ENCODE results near the gene PACSIN2. TPM values are rescaled to one million over a fixed set of nuclear protein-coding genes. Genes with fewer than 3 reads are reported as not detected.

The PACSIN2 gene
- total RNA-seq, 2 experiments from 2014 or later: 32.0 to 39.9 TPM

DNA sequence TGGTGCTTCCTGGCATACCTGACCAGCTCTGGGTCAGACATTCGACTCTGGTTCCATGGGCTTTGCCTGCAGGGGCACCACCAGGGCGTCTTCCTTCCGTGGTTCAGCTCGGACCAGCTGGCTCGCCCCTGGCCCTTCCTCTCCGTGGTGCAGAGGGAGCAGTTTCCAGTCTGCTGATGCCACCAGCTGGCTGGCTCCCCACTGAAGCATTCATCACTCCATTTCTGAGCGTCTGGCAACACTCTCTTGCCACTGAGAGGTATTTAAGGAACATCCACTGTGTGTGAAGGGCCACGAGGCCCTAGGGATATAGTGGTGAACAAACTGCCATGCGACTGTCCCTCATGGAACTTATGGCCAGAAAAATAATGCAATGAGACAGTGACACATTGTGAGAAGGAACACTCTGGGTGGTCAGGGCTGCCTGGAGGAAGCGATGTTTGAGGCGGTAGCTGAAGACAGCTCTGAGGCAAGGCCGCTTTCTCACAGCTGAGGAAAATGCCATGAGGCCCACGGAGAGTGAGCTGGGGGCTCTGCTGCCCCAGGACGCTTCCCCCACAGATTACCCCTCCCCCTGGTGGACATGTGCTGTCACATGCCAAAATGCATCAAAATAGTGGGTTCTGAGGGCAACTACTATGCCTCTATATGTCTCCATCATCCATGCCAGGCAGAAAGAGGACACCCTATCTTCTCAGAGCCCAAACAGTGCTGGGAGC is 113.0 kb downstream of the PACSIN2 start:
- H3K27ac Mint-ChIP-seq: no peak overlapping the region
- H3K27me3 Mint-ChIP-seq: no peaks in the 10 kb centered on the region
- no peak for ATAC-seq
- H3K4me3 Mint-ChIP-seq: no peak overlapping the region
- CTCF ChIA-PET: interaction anchor here (1.2 to 3.0 kb wide), 4 partner anchors 12 to 34 kb away, joined by 3 to 10 read pairs (median 4); no protein-coding TSS in a partner anchor
- peaks cover 4% of the 10 kb centered on the region for H3K4me1 Mint-ChIP-seq
- H3K36me3 Mint-ChIP-seq: no peaks in the 10 kb centered on the region
- H3K9me3 Mint-ChIP-seq (ENCODE audit: low read depth): no peaks in the 10 kb centered on the region
- DNase-seq: no peak

DNA sequence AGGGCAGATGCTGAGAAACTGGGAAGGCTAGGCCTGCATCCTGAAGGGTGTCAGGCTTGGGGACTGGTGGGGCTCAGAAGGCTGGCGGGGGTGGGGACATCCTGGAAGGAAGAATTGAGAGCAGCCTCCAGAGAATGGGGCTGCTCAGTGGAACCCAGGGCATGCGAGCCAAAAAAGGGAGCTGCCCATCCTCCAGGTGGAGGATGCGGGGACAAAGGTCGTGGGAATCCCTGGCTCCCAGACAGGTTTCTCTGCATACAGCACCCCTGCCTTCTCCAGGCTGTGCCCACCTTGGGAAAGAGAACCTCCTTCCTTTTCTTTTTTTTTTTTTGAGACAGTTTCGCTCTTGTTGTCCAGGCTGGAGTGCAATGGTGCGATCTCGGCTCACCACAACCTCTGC is 117.0 kb downstream of the PACSIN2 start:
- no peaks in the 10 kb centered on the region for H3K36me3 Mint-ChIP-seq
- no peak overlapping the region for H3K27ac Mint-ChIP-seq
- ATAC-seq: no peak
- H3K9me3 Mint-ChIP-seq (ENCODE audit: low read depth): no peaks in the 10 kb centered on the region
- H3K27me3 Mint-ChIP-seq: no peaks in the 10 kb centered on the region
- peaks cover 41% of the 10 kb centered on the region for H3K4me1 Mint-ChIP-seq
- H3K4me3 Mint-ChIP-seq: no peak overlapping the region
- DNase-seq: no peak
- CTCF ChIA-PET: no interaction called here

DNA sequence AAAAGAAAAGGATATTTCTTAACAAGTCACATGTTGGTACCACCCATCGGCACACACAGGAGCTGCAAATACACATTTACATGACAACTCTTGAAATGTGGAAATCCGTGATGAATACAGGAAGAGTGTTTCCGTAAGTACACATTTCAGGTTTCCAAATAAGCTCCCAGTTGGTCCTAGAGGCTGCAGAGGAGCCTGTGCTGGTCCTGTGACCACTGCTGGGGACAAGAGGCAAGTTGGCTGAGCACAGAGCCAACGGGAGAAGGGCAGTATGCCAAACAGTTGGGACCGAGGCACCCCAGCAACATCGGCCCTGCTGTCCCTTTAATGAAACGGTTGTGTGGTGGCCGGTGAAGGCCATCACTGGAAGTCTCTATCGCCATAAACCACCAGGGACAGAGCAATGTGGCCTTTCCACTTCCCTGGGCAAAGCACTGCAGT is 119.4 kb downstream of the PACSIN2 start:
- Mint-ChIP-seq H3K27ac (peak overlapping the region; percentile 87), H3K27me3 (no peaks in the 10 kb centered on the region), H3K4me3 (no peak overlapping the region), H3K4me1 (peaks cover 51% of the 10 kb centered on the region), H3K9me3 (ENCODE audit: low read depth) (no peaks in the 10 kb centered on the region), H3K36me3 (no peaks in the 10 kb centered on the region)
- DNase-seq (no peak), ATAC-seq (no peak)
- CTCF ChIA-PET: interaction anchor here (0.9 to 1.4 kb wide), 3 partner anchors 8 to 195 kb away, joined by 3 read pairs; no protein-coding TSS in a partner anchor

DNA sequence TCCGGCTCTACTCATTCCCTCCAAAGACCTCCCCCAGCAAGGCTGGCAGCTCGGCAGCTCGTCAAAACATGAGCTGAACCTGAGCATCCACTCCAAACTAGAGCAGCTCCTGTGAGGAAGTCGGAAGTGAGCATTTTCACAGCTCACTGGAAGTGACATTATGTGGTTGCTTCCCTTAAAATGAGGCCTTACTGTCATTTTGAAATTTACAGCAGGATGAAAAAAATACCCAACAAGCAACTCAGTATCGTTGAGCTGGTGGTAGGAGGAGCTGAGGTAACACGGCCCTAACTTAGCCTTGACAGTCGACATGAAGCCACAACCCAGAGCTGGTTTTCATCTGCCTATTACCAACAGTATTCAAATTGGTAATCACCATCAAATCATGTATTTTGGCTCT is 119.9 kb downstream of the PACSIN2 start:
- DNase-seq (peak; percentile 70), ATAC-seq (peak; percentile 80)
- peaks cover 52% of the 10 kb centered on the region for H3K4me1 Mint-ChIP-seq

DNA sequence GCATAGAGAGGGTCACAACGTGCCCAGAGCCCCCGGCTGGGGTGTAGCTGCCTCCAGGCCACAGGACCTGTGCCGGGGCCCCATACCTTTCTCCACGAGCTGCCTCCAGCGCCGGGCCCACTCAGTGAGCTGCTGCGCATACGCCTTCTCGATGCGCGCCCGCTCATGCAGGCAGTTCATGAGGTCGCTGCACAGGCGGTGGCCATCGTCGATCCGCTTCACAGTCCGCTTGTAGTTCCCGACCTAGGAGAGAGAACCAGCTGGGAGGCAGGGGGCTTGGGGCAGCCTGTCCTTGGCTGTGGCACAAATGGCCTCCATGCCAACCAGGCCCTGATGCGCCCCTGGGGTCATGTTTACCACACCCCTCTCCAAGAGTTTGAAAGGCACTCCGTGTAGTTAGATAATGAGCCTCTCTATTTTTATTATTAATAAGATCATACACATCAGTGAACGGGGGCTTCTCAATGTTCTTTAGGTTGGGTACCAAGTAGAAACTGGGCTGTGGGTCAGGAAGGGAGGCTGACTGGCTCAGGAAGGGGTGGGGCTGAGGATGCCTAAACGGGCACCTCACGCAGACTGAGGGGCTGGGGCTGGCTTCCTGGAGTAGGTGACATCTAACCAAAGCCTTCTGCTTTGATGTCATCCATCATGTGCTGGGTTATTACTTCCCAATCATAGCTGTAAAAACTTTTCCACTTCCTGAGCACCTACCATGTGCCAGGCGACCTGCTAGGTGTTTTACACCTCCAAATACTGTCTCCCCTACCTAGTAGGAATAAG is 121.4 kb downstream of the PACSIN2 start:
- H3K36me3 Mint-ChIP-seq: peaks cover 3% of the 10 kb centered on the region
- ATAC-seq: no peak
- H3K27ac Mint-ChIP-seq: peak overlapping the region; percentile 87
- no peak overlapping the region for H3K4me3 Mint-ChIP-seq
- peaks cover 66% of the 10 kb centered on the region for H3K4me1 Mint-ChIP-seq
- CTCF ChIA-PET: interaction anchor here (1.0 to 1.5 kb wide), 3 partner anchors 26 to 197 kb away, joined by 3 to 9 read pairs (median 5); no protein-coding TSS in a partner anchor
- no peaks in the 10 kb centered on the region for H3K27me3 Mint-ChIP-seq
- DNase-seq: peak; percentile 68
- H3K9me3 Mint-ChIP-seq (ENCODE audit: low read depth): no peaks in the 10 kb centered on the region

More for the DNA sequence above, 119.9 kb downstream of the PACSIN2 start:
- H3K9me3 Mint-ChIP-seq (ENCODE audit: low read depth): no peaks in the 10 kb centered on the region
- CTCF ChIA-PET: interaction anchor here (0.9 to 1.4 kb wide), 4 partner anchors 9 to 196 kb away, joined by 3 to 5 read pairs (median 3); no protein-coding TSS in a partner anchor
- peak overlapping the region; percentile 87 for H3K27ac Mint-ChIP-seq
- no peak overlapping the region for H3K4me3 Mint-ChIP-seq
- no peaks in the 10 kb centered on the region for H3K27me3 Mint-ChIP-seq
- H3K36me3 Mint-ChIP-seq: no peaks in the 10 kb centered on the region

DNA sequence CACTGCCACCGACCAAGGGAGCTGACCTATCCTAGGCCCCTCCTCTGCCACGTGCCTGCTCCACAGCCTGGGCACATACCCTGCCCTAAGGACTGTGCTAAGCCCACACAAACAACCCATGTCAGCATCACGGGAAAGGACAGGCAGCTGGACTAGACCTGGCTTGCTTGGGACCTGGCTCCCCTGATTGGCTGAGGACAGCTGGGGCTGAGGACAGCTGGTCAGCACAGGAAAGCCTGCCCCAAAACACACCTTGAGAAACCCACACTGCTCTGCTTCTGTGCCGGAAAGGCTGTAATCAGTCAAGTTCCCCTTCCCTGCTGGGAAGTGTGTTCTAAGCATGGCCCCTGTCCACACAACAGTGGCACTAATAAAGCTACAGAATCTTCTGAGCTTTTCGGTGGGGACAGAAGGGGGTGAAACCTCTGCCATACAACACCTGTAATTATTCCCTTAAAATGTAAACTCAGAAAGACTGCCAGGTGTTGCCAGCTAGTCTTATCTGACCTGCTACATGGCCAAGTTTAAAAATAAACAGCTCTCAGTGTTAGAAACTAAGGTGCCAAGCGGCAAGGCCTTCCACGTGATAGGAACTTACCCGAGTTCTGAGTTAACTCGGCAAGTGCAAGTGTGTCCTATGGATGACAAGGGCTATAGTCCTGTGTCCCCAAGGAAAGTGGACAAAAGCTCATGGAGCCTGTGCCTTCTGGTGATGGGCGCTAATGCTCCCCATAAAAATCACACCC is 122.2 kb downstream of the PACSIN2 start:
- H3K4me3 Mint-ChIP-seq: no peak overlapping the region
- no peak overlapping the region for H3K27ac Mint-ChIP-seq
- ATAC-seq: no peak
- H3K4me1 Mint-ChIP-seq: peaks cover 73% of the 10 kb centered on the region
- no peaks in the 10 kb centered on the region for H3K9me3 Mint-ChIP-seq (ENCODE audit: low read depth)
- H3K27me3 Mint-ChIP-seq: no peaks in the 10 kb centered on the region
- no peak for DNase-seq
- CTCF ChIA-PET: interaction anchor here (1.0 to 1.5 kb wide), 2 partner anchors 25 to 197 kb away, joined by 3 to 9 read pairs; no protein-coding TSS in a partner anchor
- H3K36me3 Mint-ChIP-seq: peaks cover 3% of the 10 kb centered on the region

DNA sequence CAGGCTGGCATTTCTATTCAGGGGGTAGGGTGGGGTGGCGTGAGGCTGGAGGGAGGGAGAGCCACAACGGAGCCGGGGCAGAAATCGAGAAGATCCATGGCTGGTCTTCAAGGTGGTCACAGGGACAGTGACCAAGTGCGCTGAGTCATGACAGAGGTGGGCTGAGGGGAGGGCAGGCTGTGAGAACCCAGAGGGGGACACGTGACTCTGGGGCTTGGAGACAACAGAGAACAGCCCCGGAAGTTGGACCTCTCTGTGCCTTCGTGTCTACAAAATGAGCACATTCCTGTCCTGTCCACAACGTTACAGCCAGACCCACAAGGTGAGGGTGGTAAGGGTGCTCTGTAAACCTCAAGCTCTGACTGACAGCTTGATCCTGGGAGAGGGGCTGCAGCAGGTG is 122.8 kb downstream of the PACSIN2 start:
- Mint-ChIP-seq H3K36me3 (peaks cover 3% of the 10 kb centered on the region), H3K4me3 (no peak overlapping the region), H3K27me3 (no peaks in the 10 kb centered on the region), H3K27ac (no peak overlapping the region), H3K4me1 (peaks cover 69% of the 10 kb centered on the region), H3K9me3 (ENCODE audit: low read depth) (no peaks in the 10 kb centered on the region)
- ATAC-seq (no peak), DNase-seq (no peak)
- CTCF ChIA-PET: interaction anchor here (1.0 to 1.5 kb wide), 2 partner anchors 25 to 198 kb away, joined by 3 to 9 read pairs; no protein-coding TSS in a partner anchor

DNA sequence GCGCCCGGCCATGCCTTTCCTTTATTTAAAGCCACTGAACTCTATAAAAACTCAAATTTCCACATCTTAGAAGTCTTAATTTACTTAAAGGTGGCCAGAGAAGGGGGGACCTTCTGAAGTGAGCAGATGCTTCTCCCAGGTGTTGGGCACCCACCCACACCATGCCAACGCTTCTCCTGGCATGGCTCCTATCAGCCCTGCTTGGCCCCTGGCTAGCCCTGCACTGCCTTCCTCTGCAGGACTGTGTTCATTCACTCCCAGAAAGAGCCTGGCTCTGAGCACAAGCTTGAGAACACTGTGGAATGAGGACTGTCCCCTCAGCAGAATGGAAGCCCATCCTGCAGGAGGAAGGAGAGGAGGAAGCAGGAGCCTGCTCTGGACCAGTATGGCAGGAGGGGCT is 123.3 kb downstream of the PACSIN2 start:
- H3K4me1 Mint-ChIP-seq: peaks cover 67% of the 10 kb centered on the region
- CTCF ChIA-PET: interaction anchor here (1.4 to 1.5 kb wide), 2 partner anchors 24 kb away, joined by 3 to 9 read pairs; no protein-coding TSS in a partner anchor
- H3K36me3 Mint-ChIP-seq: peaks cover 3% of the 10 kb centered on the region
- no peak for DNase-seq
- no peaks in the 10 kb centered on the region for H3K27me3 Mint-ChIP-seq
- H3K9me3 Mint-ChIP-seq (ENCODE audit: low read depth): no peaks in the 10 kb centered on the region
- H3K4me3 Mint-ChIP-seq: no peak overlapping the region
- no peak overlapping the region for H3K27ac Mint-ChIP-seq
- no peak for ATAC-seq

DNA sequence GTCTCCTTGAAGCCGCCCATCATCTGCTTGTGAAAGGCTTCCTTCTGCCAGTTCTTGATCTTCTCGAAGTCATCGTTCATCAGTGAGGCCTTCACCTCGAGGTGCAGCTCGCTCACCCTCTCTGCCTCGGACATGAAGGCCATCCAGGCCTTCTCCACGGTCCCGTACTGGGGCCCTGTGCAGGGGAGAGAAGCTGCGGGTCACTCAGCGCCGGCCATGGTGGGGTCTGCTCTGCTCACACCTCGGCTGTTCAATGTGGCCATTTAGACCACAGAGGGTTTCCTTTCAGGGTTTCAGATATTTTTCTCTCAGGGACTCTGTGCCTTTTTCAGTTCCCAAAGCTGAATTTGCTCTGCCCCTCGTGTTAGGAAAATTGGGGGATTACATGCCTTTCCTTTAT is 123.9 kb downstream of the PACSIN2 start:
- CTCF ChIA-PET: interaction anchor here (1.4 kb wide), 1 partner anchor 24 kb away, joined by 3 read pairs; no protein-coding TSS in a partner anchor
- Mint-ChIP-seq H3K27me3 (no peaks in the 10 kb centered on the region), H3K4me3 (no peak overlapping the region), H3K4me1 (peaks cover 60% of the 10 kb centered on the region), H3K27ac (peak overlapping the region; percentile 37), H3K9me3 (ENCODE audit: low read depth) (no peaks in the 10 kb centered on the region), H3K36me3 (peaks cover 3% of the 10 kb centered on the region)
- ATAC-seq (no peak), DNase-seq (no peak)

DNA sequence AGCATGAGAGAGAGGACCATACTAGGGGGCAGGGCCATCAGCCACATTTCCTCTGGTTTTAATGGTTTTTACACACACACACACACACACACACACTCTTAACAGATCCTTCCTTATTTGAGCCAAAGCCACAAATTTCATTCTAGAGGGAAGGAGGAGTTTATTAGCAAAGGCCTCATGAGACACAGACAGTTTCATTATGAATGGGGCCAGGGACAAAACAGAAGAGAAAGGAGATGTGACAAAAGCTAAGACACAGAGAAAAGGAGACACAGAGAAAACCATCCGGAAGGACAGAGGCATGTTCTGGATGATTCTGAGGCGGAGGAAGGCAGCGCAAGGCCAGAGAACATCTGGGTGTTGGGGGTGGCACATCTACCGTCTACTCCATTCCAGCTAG is 125.6 kb downstream of the PACSIN2 start:
- Mint-ChIP-seq H3K4me1 (peaks cover 43% of the 10 kb centered on the region), H3K27me3 (no peaks in the 10 kb centered on the region), H3K36me3 (peaks cover 3% of the 10 kb centered on the region), H3K27ac (peak overlapping the region; percentile 85), H3K9me3 (ENCODE audit: low read depth) (no peaks in the 10 kb centered on the region), H3K4me3 (peak overlapping the region; percentile 33)
- no peak for DNase-seq
- peak; percentile 76 for ATAC-seq
- CTCF ChIA-PET: interaction anchor here (0.7 to 1.8 kb wide), 3 partner anchors 13 to 45 kb away, joined by 3 to 5 read pairs (median 4); no protein-coding TSS in a partner anchor

DNA sequence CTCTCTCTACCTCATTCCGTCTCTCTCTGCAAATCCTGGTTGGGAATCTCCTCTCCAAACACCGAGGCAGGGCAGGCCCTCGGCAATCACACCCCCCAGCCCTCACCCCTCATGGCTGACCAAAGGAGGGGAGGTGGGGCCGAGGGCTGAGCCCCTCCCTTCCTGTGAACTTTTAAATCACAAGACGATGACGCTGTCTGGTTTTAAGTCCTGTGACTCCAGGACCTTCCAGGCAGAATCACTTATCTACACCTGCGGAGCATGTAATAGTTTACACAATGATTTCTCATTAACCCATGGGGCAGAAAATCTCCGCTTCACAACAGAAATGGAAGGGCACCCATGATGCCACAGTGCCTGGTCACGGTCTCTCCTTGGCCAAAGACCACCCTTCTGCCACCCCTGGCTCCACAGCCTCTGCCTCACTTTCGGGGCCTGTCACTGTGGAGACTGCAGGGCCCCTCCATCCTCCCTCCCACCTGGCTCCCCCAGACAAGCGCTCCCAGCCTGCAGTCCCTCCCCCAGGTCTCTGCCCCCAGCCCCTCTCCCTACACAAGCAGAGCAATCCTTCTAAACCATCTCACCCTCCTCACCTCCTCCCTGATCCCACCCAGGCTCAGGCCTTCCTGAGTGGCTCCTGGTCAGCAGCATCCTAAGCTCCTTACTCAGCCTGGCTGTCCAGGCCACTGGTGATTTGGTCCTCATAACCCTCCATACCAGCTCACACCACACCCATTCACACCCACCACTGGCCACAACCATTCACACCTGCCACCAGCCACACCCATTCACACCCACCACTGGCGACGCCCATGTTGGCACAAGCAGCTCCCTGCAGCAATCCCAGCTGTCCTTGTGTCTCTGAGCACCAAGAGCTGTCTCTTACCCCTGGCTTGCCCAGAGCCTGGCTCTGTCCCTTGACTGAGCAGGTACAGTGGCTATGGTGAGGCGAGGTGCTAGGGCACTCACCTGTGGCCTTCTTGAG is 127.1 kb downstream of the PACSIN2 start:
- Mint-ChIP-seq H3K36me3 (peaks cover 5% of the 10 kb centered on the region), H3K4me3 (no peak overlapping the region), H3K4me1 (peaks cover 32% of the 10 kb centered on the region), H3K9me3 (ENCODE audit: low read depth) (no peaks in the 10 kb centered on the region), H3K27ac (peak overlapping the region; percentile 10), H3K27me3 (no peaks in the 10 kb centered on the region)
- DNase-seq: no peak
- CTCF ChIA-PET: interaction anchor here (0.6 kb wide), 1 partner anchor 20 kb away, joined by 3 read pairs; no protein-coding TSS in a partner anchor
- no peak for ATAC-seq

DNA sequence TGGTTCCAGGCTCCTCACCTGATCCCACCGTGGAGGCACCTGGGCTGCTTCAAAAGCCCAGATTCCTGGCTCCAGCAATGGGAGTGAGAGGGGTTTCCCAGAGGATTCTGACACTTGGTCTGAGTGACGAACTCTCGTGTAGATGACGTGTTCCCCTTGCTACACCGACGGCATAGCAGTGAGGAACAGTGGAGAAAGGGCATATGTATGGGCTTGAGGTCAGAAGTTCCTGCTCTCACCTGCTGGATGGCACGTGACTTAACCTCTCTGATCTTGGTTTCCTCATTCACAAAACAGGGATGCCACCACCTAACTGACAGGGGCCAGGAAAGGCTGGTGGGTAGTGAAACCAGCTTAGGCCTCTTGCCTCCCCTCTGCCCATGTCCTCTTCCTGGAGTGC is 127.8 kb downstream of the PACSIN2 start:
- DNase-seq (no peak), ATAC-seq (no peak)
- Mint-ChIP-seq H3K9me3 (ENCODE audit: low read depth) (no peaks in the 10 kb centered on the region), H3K36me3 (peaks cover 5% of the 10 kb centered on the region), H3K4me1 (peaks cover 29% of the 10 kb centered on the region), H3K4me3 (no peak overlapping the region), H3K27me3 (no peaks in the 10 kb centered on the region), H3K27ac (no peak overlapping the region)
- CTCF ChIA-PET: no interaction called here

Data from activated CD8-positive, alpha-beta memory T cell treated with anti-CD3 and anti-CD28 coated beads, Interleukin-2, amount 10 ng/mL, durations not matched to agents 7 days and 5 days (primary cell).